A549 (cell line): ENCODE results near the gene MARS1. TPM values are rescaled to one million over a fixed set of nuclear protein-coding genes. Genes with fewer than 3 reads are reported as not detected.

ENCODE experiments used
- BHLHE40 ChIP-seq: IDR thresholded peaks from 2 replicates; pipeline ENCODE4 v1.6.1; 2012; ENCODE audit warnings: low read depth, low read length, inconsistent platforms
- CBX2 ChIP-seq: fragments of 200-600 bp; sonication (generic); IDR thresholded peaks from 2 replicates; pipeline ENCODE4 v1.6.1; 2016; ENCODE audit warnings: low read depth, mild to moderate bottlenecking, borderline replicate concordance
- CBX8 ChIP-seq: fragments of 200-600 bp; sonication (generic); IDR thresholded peaks from 2 replicates; pipeline ENCODE4 v1.6.1; 2016
- CEBPB ChIP-seq, 2 experiments: fragments of >200 bp in 1 of 2; sonication (Bioruptor Twin) in 1 of 2; formaldehyde crosslinking in 1 of 2; IDR thresholded peaks; 2 replicates each; pipeline ENCODE4 v1.6.1; 2012 to 2016
- CTCF ChIP-seq: fragments of >200 bp; sonication (Bioruptor Twin); formaldehyde crosslinking; IDR thresholded peaks from 3 replicates; pipeline ENCODE4 v1.5.1; 2016
- E2F6 ChIP-seq: IDR thresholded peaks from 2 replicates; pipeline ENCODE4 v1.6.1; 2012; ENCODE audit warnings: low read depth, borderline replicate concordance
- EHF ChIP-seq: fragments of 250-450 bp; sonication (Bioruptor Pico); IDR thresholded peaks from 2 replicates; pipeline ENCODE4 v1.5.0; 2020; ENCODE audit warnings: mild to moderate bottlenecking
- ELK1 ChIP-seq: fragments of 150-350 bp; IDR thresholded peaks from 2 replicates; pipeline ENCODE4 v1.6.1; 2014; ENCODE audit warnings: low read depth, mild to moderate bottlenecking, low read length
- EP300 ChIP-seq, 2 experiments: fragments of >200 bp; sonication (Bioruptor Twin); formaldehyde crosslinking; IDR thresholded peaks; 2 replicates in 1 of 2; 3 replicates in 1 of 2; pipeline ENCODE4 v1.6.1; 2016 to 2017
- ESRRA ChIP-seq: fragments of 150-350 bp; IDR thresholded peaks from 2 replicates; pipeline ENCODE4 v1.6.1; 2014; ENCODE audit warnings: mild to moderate bottlenecking, low read length, borderline replicate concordance
- FOSB ChIP-seq: fragments of 250-450 bp; sonication (Bioruptor Pico); IDR thresholded peaks from 2 replicates; pipeline ENCODE4 v1.5.0; 2020; ENCODE audit warnings: mild to moderate bottlenecking, moderate library complexity
- GATA3 ChIP-seq: IDR thresholded peaks from 2 replicates; pipeline ENCODE4 v1.6.1; 2012; ENCODE audit warnings: borderline replicate concordance
- HOXA7 ChIP-seq: fragments of 250-450 bp; sonication (Bioruptor Pico); IDR thresholded peaks from 2 replicates; pipeline ENCODE4 v1.5.0; 2020; ENCODE audit warnings: mild to moderate bottlenecking, moderate library complexity
- HOXB5 ChIP-seq: fragments of 250-450 bp; sonication (Bioruptor Pico); IDR thresholded peaks from 2 replicates; pipeline ENCODE4 v1.5.0; 2020; ENCODE audit warnings: mild to moderate bottlenecking, moderate library complexity
- KDM1A ChIP-seq: fragments of 200-600 bp; sonication (generic); IDR thresholded peaks from 2 replicates; pipeline ENCODE4 v1.6.1; 2016; ENCODE audit warnings: low read depth, mild to moderate bottlenecking
- MAFK ChIP-seq: fragments of 450-650 bp; IDR thresholded peaks from 2 replicates; pipeline ENCODE4 v1.6.1; 2014; ENCODE audit not compliant: partially characterized antibody
- MYC ChIP-seq: IDR thresholded peaks from 2 replicates; pipeline ENCODE4 v1.6.1; 2012; ENCODE audit warnings: mild to moderate bottlenecking, inconsistent platforms, low read length, improper control_type of control experiment, borderline replicate concordance
- NFE2L2 ChIP-seq: fragments of 150-350 bp; conservative IDR thresholded peaks from 2 replicates; pipeline ENCODE4 v1.6.1; 2014; ENCODE audit warnings: low read length
- NPAS2 ChIP-seq: fragments of 250-450 bp; sonication (Bioruptor Pico); IDR thresholded peaks from 2 replicates; pipeline ENCODE4 v1.8.0; 2022; ENCODE audit warnings: mild to moderate bottlenecking, moderate library complexity, borderline replicate concordance
- NR3C1 ChIP-seq: fragments of >200 bp; sonication (Bioruptor Twin); formaldehyde crosslinking; IDR thresholded peaks from 3 replicates; pipeline ENCODE4 v1.6.1; 2017
- POLR2A ChIP-seq: IDR thresholded peaks from 2 replicates; pipeline ENCODE4 v1.6.1; 2012; ENCODE audit warnings: mild to moderate bottlenecking, low read length
- RCOR1 ChIP-seq: fragments of 150-350 bp; IDR thresholded peaks from 2 replicates; pipeline ENCODE4 v1.6.1; 2014; ENCODE audit warnings: antibody characterized with exemption, low read length, low read depth
- RFX5 ChIP-seq: fragments of 450-650 bp; IDR thresholded peaks from 2 replicates; pipeline ENCODE4 v1.7.1; 2014; ENCODE audit warnings: antibody characterized with exemption, mild to moderate bottlenecking, moderate library complexity
- RNF2 ChIP-seq: fragments of 200-600 bp; sonication (generic); IDR thresholded peaks from 2 replicates; pipeline ENCODE4 v1.6.1; 2016; ENCODE audit warnings: low read depth, mild to moderate bottlenecking, antibody characterized with exemption, moderate library complexity, borderline replicate concordance
- SMC3 ChIP-seq: fragments of >200 bp; sonication (Bioruptor Twin); formaldehyde crosslinking; IDR thresholded peaks from 3 replicates; pipeline ENCODE4 v1.6.1; 2018; ENCODE audit warnings: inconsistent platforms
- TFCP2L1 ChIP-seq: fragments of 250-450 bp; sonication (Bioruptor Pico); IDR thresholded peaks from 2 replicates; pipeline ENCODE4 v1.5.0; 2021; ENCODE audit warnings: mild to moderate bottlenecking
- TP53 ChIP-seq: fragments of 250-450 bp; sonication (Bioruptor Pico); IDR thresholded peaks from 2 replicates; pipeline ENCODE4 v1.5.0; 2021; ENCODE audit warnings: mild to moderate bottlenecking, moderate library complexity
- ZC3H11A ChIP-seq: fragments of 450-650 bp; IDR thresholded peaks from 2 replicates; pipeline ENCODE4 v1.6.1; 2014; ENCODE audit warnings: antibody characterized with exemption, mild to moderate bottlenecking
- ZFP36 ChIP-seq: fragments of 450-650 bp; IDR thresholded peaks from 2 replicates; pipeline ENCODE4 v1.6.1; 2014; ENCODE audit warnings: borderline replicate concordance; ENCODE audit not compliant: partially characterized antibody
- ZNF302 ChIP-seq: fragments of 250-450 bp; sonication (Bioruptor Pico); IDR thresholded peaks from 2 replicates; pipeline ENCODE4 v1.9.0; 2021; ENCODE audit warnings: inconsistent platforms, mild to moderate bottlenecking, moderate library complexity
- polyA plus RNA-seq, 4 experiments: library from polyadenylated mRNA; depleted of rRNA in 3 of 4; stranded (reverse); fragments of >200 nt; fragmentation: RNase III in 1 of 4; extraction: RNeasy Plus Mini Kit Qiagen cat#74134 plus additional on column Dnase treatment in 1 of 4; gene quantifications; 2 replicates in 3 of 4; 3 replicates in 1 of 4; pipeline ENCODE4 v1.2.3, GENCODE V29; 2011 to 2017
- TF ChIP-seq, protein P1 (sequence below): IDR thresholded peaks from 2 replicates; pipeline ENCODE4 v1.6.1; 2012
- TF ChIP-seq, protein P2 (sequence below): fragments of 250-450 bp; sonication (Bioruptor Pico); IDR thresholded peaks from 2 replicates; pipeline ENCODE4 v1.5.0; 2021; ENCODE audit warnings: mild to moderate bottlenecking, moderate library complexity, borderline replicate concordance
- TF ChIP-seq, protein P3 (sequence below): fragments of 250-450 bp; sonication (Bioruptor Pico); IDR thresholded peaks from 2 replicates; pipeline ENCODE4 v1.5.0; 2020; ENCODE audit warnings: low read depth, mild to moderate bottlenecking, moderate library complexity
- TF ChIP-seq, protein P4 (sequence below): fragments of >200 bp; sonication (Bioruptor Twin); formaldehyde crosslinking; IDR thresholded peaks from 2 replicates; pipeline ENCODE4 v1.6.1; 2016

The MARS1 gene
- polyA plus RNA-seq, 2 of the 4 experiments (the other 2 are of a cell fraction) = 227 to 372 TPM

DNA sequence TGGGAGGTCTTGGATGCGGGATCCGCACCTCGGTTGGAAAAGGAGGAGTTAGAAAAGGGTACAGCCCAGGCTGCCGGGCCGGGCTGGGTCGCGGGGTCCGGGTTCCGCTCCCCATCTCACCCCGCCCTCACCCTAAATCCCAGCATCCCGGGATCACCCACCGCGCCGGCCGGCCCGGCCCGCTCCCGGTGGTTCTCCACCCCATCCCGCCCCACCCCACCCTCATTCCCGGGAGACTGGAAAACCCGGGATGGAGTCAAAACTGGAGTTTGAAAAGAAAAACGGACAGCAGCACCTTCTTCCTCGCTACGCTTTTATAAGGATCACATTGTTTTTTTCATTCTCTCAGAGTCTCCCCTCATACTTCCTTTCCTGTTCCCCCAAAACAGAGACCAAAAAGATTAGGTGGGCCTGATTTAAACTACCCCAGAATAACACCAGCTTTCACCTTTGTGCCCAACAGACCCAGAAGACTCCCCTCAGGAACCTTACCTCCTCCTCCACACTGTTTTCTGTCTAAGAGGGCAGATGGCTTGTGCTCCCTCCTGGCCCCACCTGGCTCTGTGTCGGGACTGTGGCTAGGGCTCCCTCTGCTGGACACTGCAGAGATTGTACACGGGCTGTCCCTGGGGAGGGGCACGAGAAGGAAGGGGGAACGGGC is 25.5 kb upstream of the MARS1 start (continued):
- TF ChIP-seq RNF2 = no peak
- TF ChIP-seq EP300 (IDR thresholded peaks at IDR 0.05) = peak in 1 of 2 experiments; percentile 21; a peak in 2 of 5 replicates
- no peak for TF ChIP-seq CBX8
- TF ChIP-seq EHF (CRISPR knock-in tag) = no peak
- TF ChIP-seq MYC = peak; percentile 66; the same call in 1 of the 2 replicates
- TF ChIP-seq CEBPB (IDR thresholded peaks at IDR 0.05) = no peak
- TF ChIP-seq RFX5 = 0 out of 2 replicates have a peak, but pooled peaks have one; percentile 38
- TF ChIP-seq ESRRA = no peak
- TF ChIP-seq, protein P1, sequence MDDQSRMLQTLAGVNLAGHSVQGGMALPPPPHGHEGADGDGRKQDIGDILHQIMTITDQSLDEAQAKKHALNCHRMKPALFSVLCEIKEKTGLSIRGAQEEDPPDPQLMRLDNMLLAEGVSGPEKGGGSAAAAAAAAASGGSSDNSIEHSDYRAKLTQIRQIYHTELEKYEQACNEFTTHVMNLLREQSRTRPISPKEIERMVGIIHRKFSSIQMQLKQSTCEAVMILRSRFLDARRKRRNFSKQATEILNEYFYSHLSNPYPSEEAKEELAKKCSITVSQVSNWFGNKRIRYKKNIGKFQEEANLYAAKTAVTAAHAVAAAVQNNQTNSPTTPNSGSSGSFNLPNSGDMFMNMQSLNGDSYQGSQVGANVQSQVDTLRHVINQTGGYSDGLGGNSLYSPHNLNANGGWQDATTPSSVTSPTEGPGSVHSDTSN = peak; percentile 57; the same call in 1 of the 2 replicates
- TF ChIP-seq POLR2A = no peak; the same call in 1 of the 2 replicates
- no peak for TF ChIP-seq RCOR1
- TF ChIP-seq HOXA7 (CRISPR knock-in tag) = no peak; the same call in 1 of the 2 replicates
- no peak for TF ChIP-seq E2F6
- no peak for TF ChIP-seq HOXB5
- TF ChIP-seq TP53 = no peak
- TF ChIP-seq, protein P2, sequence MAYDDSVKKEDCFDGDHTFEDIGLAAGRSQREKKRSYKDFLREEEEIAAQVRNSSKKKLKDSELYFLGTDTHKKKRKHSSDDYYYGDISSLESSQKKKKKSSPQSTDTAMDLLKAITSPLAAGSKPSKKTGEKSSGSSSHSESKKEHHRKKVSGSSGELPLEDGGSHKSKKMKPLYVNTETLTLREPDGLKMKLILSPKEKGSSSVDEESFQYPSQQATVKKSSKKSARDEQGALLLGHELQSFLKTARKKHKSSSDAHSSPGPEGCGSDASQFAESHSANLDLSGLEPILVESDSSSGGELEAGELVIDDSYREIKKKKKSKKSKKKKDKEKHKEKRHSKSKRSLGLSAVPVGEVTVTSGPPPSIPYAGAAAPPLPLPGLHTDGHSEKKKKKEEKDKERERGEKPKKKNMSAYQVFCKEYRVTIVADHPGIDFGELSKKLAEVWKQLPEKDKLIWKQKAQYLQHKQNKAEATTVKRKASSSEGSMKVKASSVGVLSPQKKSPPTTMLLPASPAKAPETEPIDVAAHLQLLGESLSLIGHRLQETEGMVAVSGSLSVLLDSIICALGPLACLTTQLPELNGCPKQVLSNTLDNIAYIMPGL (CRISPR knock-in tag) = no peak
- 0 out of 2 replicates have a peak, but pooled peaks have one; percentile 68 for TF ChIP-seq TFCP2L1
- TF ChIP-seq NR3C1 = no peak
- TF ChIP-seq ZC3H11A = no peak
- no peak for TF ChIP-seq ZNF302 (CRISPR knock-in tag)
- TF ChIP-seq FOSB (CRISPR knock-in tag) = no peak
- no peak for TF ChIP-seq MAFK
- no peak for TF ChIP-seq BHLHE40
- TF ChIP-seq, protein P3, sequence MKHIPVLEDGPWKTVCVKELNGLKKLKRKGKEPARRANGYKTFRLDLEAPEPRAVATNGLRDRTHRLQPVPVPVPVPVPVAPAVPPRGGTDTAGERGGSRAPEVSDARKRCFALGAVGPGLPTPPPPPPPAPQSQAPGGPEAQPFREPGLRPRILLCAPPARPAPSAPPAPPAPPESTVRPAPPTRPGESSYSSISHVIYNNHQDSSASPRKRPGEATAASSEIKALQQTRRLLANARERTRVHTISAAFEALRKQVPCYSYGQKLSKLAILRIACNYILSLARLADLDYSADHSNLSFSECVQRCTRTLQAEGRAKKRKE = no peak
- TF ChIP-seq CTCF = peak; percentile 96
- no peak for TF ChIP-seq ELK1
- TF ChIP-seq, protein P4, sequence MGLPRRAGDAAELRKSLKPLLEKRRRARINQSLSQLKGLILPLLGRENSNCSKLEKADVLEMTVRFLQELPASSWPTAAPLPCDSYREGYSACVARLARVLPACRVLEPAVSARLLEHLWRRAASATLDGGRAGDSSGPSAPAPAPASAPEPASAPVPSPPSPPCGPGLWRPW = no peak
- no peak for TF ChIP-seq NFE2L2
- no peak for TF ChIP-seq CBX2
- TF ChIP-seq ZFP36 = no peak
- TF ChIP-seq NPAS2 (CRISPR knock-in tag) = no peak
- TF ChIP-seq KDM1A = no peak
- TF ChIP-seq GATA3 = peak; percentile 41; the same call in 1 of the 2 replicates
- peak; percentile 76; the same call in 2 of the 3 replicates for TF ChIP-seq SMC3
